ENCODE data around the gene PRDM5.
"Not testable (repeated sequence)": the region's sequence is repeated elsewhere in the genome, so short reads cannot be mapped to it uniquely, and the experiment has no call there.

Gene PRDM5

GRCh38 chr4:120648336-120648735 lies 274.2 kb downstream of the PRDM5 start:
- not testable (repeated sequence) for DNase-seq (ENCODE audit: low read depth in 2 of 2)

All from stimulated activated CD8-positive, alpha-beta memory T cell treated with anti-CD3 and anti-CD28 coated beads, Interleukin-7, amount 100 ng/mL, for 4 hours (primary cell).